Tibial nerve (tissue), 4 donors: ENCODE data around the gene HES5. TPM values are rescaled to one million over a fixed set of nuclear protein-coding genes. Genes with fewer than 3 reads are reported as not detected.
"Not testable (repeated sequence)": the region's sequence is repeated elsewhere in the genome, so short reads cannot be mapped to it uniquely, and the experiment has no call there.

Experiments
- DNase-seq, 2 donors: peaks; one replicate each; pipeline ENCODE4 v3.0.0-alpha.2; 2019; ENCODE audit warnings: low spot score in 2 of 2
- H3K27ac ChIP-seq, 4 donors: fragments of 200-600 bp; sonication (generic) in 3 of 4; one replicate each; pipeline ENCODE4 v1.5.1; 2017 to 2019; ENCODE audit warnings: mild to moderate bottlenecking in 1 of 4
- H3K27me3 ChIP-seq, 2 donors: fragments of 200-600 bp; sonication (generic) in 1 of 2; one replicate each; pipeline versions ENCODE4 v1.5.1 to v1.6.0; 2017 to 2019
- H3K36me3 ChIP-seq, 3 donors: fragments of 200-600 bp; sonication (generic); one replicate each; pipeline ENCODE4 v1.5.1; 2018 to 2019
- H3K4me1 ChIP-seq, 4 donors: fragments of 200-600 bp; sonication (generic) in 3 of 4; one replicate each; pipeline ENCODE4 v1.5.1; 2017 to 2019
- H3K4me3 ChIP-seq, 4 donors: fragments of 200-600 bp; sonication (generic) in 3 of 4; one replicate each; pipeline ENCODE4 v1.5.1; 2017 to 2019; ENCODE audit warnings: mild to moderate bottlenecking in 1 of 4, moderate library complexity in 1 of 4
- H3K9me3 ChIP-seq, 4 donors: fragments of 200-600 bp; sonication (generic) in 3 of 4; one replicate each; pipeline ENCODE4 v1.5.1; 2017 to 2019
- EP300 ChIP-seq, 2 donors: sonication (generic); formaldehyde crosslinking; IDR thresholded peaks; one replicate each; pipeline ENCODE4 v1.6.1; 2017; ENCODE audit warnings: antibody characterized with exemption in 2 of 2, mild to moderate bottlenecking in 1 of 2
- POLR2A ChIP-seq, 2 donors: fragments of 450-650 bp; IDR thresholded peaks; one replicate each; pipeline ENCODE4 v1.6.1; 2017; ENCODE audit warnings: antibody characterized with exemption in 2 of 2, mild to moderate bottlenecking in 2 of 2, moderate library complexity in 2 of 2
- WGBS, 2 donors: methylation state at CpG; one replicate each; pipeline ENCODE4 v1.1.5; 2018; 5-methylcytosine and 5-hydroxymethylcytosine counted together
- total RNA-seq, 4 donors: library from RNA; depleted of rRNA; stranded (reverse); fragments of >200 nt; gene quantifications; one replicate each; pipeline ENCODE4 v1.1.0, GENCODE V29; 2016
- TF ChIP-seq, protein P1 (sequence below), 5 experiments: fragments of 200-600 bp in 3 of 5; fragments of 450-650 bp in 2 of 5; sonication (generic) in 3 of 5; IDR thresholded peaks; one replicate each; pipeline ENCODE4 v1.5.1; 2016 to 2019; ENCODE audit warnings: antibody characterized with exemption in 5 of 5, mild to moderate bottlenecking in 3 of 5, moderate library complexity in 2 of 5

HES5 gene
- total RNA-seq, 4 donors from 2014 or later: 0.87 TPM; not detected in 3

DNA sequence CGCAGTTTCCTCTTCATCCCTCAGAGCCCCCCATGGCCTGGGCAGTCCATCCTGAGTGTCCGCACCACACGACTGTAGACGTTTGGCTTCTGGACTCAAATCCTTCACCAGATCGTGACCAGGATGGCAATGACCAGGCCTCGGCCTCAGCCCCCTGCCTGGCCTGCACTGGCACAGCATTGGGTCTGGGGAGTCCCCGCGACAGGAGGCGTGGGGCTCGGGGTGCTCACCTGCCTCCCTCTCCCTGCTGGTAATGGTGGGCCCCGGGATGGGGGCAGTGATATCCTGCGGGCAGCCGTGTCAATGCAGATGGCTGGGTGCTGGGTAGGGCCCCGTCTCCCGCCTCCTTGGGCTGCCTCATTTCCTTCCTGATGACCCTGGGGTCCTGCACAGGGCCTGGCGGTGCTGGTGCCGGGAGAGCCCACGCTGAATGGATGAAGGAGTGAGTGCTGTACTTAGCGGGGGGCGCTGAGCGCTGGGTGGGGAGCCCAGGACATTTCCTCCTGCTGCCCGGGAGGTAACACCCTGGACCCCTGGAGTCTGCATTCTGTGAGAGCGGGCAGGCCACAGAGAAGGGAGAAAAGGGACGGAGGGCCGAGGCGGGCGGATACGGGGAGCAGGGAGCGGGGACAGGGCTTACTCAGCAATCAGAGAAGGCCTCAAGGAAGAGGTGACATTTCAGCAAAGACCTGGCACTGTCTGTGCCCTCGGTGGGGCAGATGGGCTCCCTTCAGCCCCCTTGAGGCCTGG, 24.0 kb upstream of the HES5 start:
- Histone ChIP-seq H3K27me3 (no peaks in the 10 kb centered on the region), H3K27ac (peak overlapping the region in 1 of 4 donors; percentile 94), H3K4me1 (peaks cover 0 to 50% (median 34%) of the 10 kb centered on the region in 4 donors), H3K4me3 (no peak overlapping the region), H3K9me3 (no peaks in the 10 kb centered on the region), H3K36me3 (peaks cover 0 to 15% (median 0%) of the 10 kb centered on the region in 3 donors)
- 84 to 86% methylated on average over 28 to 30 of the region's 30 CpGs for WGBS, 2 donors
- no peak for DNase-seq
- no peak for TF ChIP-seq POLR2A (IDR thresholded peaks at IDR 0.05)
- no peak for TF ChIP-seq EP300 (IDR thresholded peaks at IDR 0.05)
- TF ChIP-seq, protein P1, sequence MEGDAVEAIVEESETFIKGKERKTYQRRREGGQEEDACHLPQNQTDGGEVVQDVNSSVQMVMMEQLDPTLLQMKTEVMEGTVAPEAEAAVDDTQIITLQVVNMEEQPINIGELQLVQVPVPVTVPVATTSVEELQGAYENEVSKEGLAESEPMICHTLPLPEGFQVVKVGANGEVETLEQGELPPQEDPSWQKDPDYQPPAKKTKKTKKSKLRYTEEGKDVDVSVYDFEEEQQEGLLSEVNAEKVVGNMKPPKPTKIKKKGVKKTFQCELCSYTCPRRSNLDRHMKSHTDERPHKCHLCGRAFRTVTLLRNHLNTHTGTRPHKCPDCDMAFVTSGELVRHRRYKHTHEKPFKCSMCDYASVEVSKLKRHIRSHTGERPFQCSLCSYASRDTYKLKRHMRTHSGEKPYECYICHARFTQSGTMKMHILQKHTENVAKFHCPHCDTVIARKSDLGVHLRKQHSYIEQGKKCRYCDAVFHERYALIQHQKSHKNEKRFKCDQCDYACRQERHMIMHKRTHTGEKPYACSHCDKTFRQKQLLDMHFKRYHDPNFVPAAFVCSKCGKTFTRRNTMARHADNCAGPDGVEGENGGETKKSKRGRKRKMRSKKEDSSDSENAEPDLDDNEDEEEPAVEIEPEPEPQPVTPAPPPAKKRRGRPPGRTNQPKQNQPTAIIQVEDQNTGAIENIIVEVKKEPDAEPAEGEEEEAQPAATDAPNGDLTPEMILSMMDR (IDR thresholded peaks at IDR 0.05): no peak

DNA sequence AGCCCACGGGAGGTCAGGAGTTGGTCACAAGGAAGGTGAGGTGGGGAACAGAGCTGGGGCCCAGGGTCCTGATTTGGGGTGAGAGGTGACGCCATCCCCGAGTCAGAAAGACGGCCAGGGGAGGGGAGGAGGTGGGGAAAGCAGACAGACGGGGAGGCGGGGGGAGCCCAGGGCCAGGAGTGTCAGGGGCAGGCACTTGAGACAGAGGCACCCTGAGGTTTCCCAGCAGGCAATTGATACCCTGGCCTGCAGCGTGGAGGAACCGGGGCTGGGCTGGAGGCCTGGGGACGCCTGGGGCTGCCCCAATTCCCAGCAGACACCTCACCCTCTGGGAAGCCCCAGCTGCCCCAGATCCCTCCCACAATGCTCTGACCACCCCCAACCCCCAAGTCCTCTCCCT, 23.0 kb upstream of the HES5 start:
- not testable (repeated sequence) for H3K27ac ChIP-seq, DNase-seq, H3K9me3 ChIP-seq, H3K27me3 ChIP-seq, H3K4me3 ChIP-seq, H3K36me3 ChIP-seq
- peaks cover 0 to 50% (median 39%) of the 10 kb centered on the region in 4 donors for H3K4me1 ChIP-seq
- WGBS, 2 donors: 73 to 84% methylated on average over 9 of the region's 9 CpGs

DNA sequence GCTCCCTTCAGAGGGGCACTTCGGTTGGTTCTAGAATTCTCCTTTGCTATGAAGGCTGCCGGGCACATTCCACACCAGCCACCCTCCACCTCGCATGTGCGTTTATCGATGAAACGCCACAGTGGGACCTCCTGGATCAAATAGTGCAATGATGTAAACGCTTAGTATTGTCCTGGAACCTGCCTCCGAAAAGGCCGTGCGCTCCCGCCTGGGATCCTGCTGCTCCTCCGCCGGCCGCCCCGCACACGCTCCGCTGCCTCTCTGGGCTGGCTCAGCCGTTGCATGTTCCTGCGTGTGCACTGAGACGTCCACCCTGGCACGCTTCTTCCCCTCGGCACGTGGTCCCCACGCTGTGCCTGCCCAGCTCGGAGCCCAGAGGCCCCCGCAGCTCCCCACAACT, 22.1 kb upstream of the HES5 start:
- H3K27ac ChIP-seq: no peak overlapping the region
- H3K4me1 ChIP-seq: peaks cover 0 to 50% (median 39%) of the 10 kb centered on the region in 4 donors
- no peak for TF ChIP-seq EP300 (IDR thresholded peaks at IDR 0.05)
- TF ChIP-seq POLR2A (IDR thresholded peaks at IDR 0.05): no peak
- TF ChIP-seq, protein P1 (IDR thresholded peaks at IDR 0.05): no peak
- no peak overlapping the region for H3K4me3 ChIP-seq
- no peak for DNase-seq
- WGBS, 2 donors: 90 to 93% methylated on average over 24 to 25 of the region's 26 CpGs
- no peaks in the 10 kb centered on the region for H3K36me3 ChIP-seq
- no peaks in the 10 kb centered on the region for H3K27me3 ChIP-seq
- H3K9me3 ChIP-seq: no peaks in the 10 kb centered on the region

DNA sequence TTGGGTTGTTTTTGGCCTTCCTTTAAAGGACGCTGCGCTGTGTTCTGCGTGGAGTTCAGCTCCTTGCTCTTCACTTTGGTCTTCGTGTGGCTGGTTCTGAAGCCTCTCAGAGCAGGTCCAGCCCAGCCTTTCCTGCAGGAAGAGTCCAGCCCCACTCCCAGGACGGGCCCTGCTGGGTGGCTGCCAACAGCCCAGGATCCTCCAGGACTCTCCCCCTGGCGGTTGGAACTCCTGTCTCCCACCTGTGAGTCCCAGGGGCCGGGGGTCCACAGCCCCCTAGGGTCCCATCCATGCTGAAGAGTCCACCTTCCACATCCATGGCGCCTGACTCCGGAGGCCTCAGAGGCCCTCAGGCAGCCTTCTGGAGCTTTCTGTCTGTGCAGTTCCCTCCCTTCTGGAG, 21.5 kb upstream of the HES5 start:
- H3K4me3 ChIP-seq, H3K27me3 ChIP-seq, DNase-seq, H3K9me3 ChIP-seq, H3K36me3 ChIP-seq: not testable (repeated sequence)
- H3K27ac ChIP-seq: peak overlapping the region in 1 of 4 donors; percentile 33
- peaks cover 0 to 51% (median 41%) of the 10 kb centered on the region in 4 donors for H3K4me1 ChIP-seq
- 81 to 82% methylated on average over 8 to 9 of the region's 9 CpGs for WGBS, 2 donors

DNA sequence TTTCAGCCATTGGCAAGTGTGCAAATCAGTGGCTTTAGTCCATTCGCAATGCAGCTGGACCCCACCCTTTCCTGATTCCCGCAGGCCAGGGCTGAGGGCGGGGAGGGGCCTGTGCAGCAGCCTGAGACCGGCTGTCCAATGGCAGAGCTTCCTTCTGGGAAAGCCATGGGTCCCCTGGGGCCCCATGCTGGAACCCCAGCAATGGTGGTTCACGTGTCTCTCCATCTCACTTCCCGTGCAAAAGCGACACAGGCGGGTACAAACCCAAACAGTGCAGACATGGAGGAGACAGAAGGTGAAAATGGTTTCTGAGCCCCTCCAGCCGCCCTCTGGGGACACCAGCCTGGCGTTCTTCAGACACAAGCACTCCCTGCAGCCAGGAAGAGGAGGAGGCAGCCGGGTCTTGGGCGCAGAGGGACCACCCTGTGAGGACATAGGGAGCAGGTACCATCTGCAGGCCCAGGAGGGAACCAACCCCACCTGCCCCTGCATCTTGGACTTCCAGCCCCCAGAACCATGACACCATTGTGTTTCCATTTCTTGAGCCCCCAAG, 20.3 kb upstream of the HES5 start:
- H3K36me3 ChIP-seq, H3K27me3 ChIP-seq, H3K4me3 ChIP-seq, DNase-seq, H3K9me3 ChIP-seq: not testable (repeated sequence)
- peak overlapping the region in 2 of 4 donors; percentile 56 to 98 for H3K27ac ChIP-seq
- peaks cover 0 to 57% (median 42%) of the 10 kb centered on the region in 4 donors for H3K4me1 ChIP-seq
- 57 to 83% methylated on average over 8 to 9 of the region's 12 CpGs for WGBS, 2 donors

DNA sequence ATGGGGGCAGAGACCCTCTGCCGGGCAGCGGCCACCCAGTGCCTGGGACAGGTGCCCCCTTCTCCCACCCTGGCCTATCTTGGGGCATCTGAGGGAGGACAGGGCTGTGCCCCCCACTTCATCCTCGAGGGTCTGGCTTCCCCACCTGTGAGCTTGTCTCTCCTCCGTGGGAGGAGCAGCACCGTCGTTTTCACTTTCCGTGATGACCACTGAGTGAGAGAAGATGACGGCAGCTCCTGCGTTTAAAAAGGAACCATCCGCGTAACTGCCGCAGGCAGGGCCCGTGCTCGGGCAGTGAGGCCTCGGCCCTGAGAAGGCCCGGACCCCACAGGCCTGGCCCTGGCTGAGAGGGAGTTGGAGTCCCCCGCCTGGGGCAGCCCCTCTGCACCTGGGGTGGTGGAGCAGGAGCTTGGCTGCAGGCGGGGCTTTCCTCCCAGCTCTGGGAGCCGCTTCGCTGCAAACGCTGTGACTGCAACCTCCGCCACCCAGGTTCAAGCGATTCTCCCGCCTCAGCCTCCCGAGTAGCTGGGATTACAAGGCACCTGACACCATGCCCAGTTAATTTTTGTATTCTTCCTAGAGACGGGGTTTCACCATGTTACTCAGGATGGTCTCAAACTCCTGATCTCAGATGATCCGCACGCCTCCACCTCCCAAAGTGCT, 19.4 kb upstream of the HES5 start:
- DNase-seq, H3K27me3 ChIP-seq, H3K36me3 ChIP-seq, H3K9me3 ChIP-seq: not testable (repeated sequence)
- 74 to 83% methylated on average over 20 to 25 of the region's 28 CpGs for WGBS, 2 donors
- peak overlapping the region; percentile 94 to 98 (median 96) for H3K27ac ChIP-seq
- H3K4me3 ChIP-seq: peak overlapping the region in 3 of 4 donors; percentile 18 to 68 (median 56)
- peaks cover 0 to 57% (median 43%) of the 10 kb centered on the region in 4 donors for H3K4me1 ChIP-seq

DNA sequence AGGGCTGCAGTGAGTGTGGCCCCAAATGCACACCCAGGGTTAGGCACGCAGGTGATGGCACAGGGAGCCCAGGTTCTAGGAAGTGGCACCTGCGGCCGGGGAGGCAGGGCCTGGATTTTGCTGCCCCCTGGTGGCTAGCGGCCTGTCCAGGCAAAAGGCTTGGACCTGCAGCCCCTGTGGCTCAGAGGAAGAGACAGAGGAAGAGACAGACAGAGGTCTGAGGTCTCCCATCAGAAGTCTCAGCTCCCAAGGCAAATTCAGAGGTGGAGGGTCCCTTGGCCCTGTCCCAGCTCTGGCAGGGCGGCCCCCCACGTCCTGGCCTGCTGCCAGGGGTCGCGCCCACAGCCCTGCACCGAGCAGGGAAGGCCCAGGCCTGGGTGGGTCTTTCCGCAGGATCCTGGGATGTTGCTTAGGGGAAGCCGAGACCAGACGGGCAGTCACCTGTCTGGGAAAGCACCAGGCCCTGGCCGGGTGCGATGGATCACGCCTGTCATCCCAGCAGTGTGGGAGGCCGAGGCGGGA, 18.1 kb upstream of the HES5 start:
- no peaks in the 10 kb centered on the region for H3K27me3 ChIP-seq
- H3K36me3 ChIP-seq: no peaks in the 10 kb centered on the region
- H3K9me3 ChIP-seq: no peaks in the 10 kb centered on the region
- peak overlapping the region; percentile 94 to 98 (median 96) for H3K27ac ChIP-seq
- peak overlapping the region; percentile 19 to 68 (median 46) for H3K4me3 ChIP-seq
- 5 to 6% methylated on average over 14 to 15 of the region's 17 CpGs for WGBS, 2 donors
- TF ChIP-seq EP300 (IDR thresholded peaks at IDR 0.05): no peak
- TF ChIP-seq, protein P1 (IDR thresholded peaks at IDR 0.05): peak; percentile 90 to 97 (median 93)
- peak; percentile 72 to 77 for DNase-seq
- peaks cover 0 to 67% (median 48%) of the 10 kb centered on the region in 4 donors for H3K4me1 ChIP-seq
